ENCODE measurements around the gene B3GALNT2. TPM values are rescaled to one million over a fixed set of nuclear protein-coding genes. Genes with fewer than 3 reads are reported as not detected.

B3GALNT2 gene
- total RNA-seq (2022; extraction: Qiagen RNA extraction) = 14.4 to 19.2 TPM (median 17.5 TPM) in 5 replicates

DNA sequence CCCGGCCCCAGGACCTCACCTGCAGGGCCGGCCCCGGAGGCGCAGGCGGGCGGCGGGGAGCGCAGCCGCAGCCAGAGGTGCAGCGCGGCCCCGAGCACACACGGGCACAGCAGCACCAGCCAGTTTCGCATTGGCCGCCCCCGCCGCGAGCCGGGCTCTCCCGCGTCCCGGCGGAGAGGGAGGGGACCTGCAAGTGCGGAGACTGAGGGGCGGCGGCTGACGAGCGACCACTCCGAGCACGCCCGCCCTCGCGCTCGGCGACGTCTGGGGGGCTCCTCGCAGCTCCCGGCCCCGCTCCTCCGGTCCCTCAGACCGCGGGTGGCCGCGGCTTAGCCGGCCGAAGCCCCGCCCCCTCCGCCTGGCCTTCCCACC lies at the start of gene B3GALNT2:
B3GALNT2 (minus strand) TSS at position 331 of the 372 bp plus-strand sequence; CDS start at position 131, 200 bp downstream.

Other genes with a start within 250 kb of the B3GALNT2 start
- gene ARID4B, start 176.3 kb downstream of the B3GALNT2 start, total RNA-seq (2022; extraction: Qiagen RNA extraction) = 13.1 to 19.5 TPM (median 15.4 TPM) in 5 replicates
- gene GGPS1, start 175.9 kb downstream of the B3GALNT2 start, total RNA-seq (2022; extraction: Qiagen RNA extraction) = 17.0 to 27.4 TPM (median 17.5 TPM) in 5 replicates
- gene TBCE, start 137.0 kb downstream of the B3GALNT2 start, total RNA-seq (2022; extraction: Qiagen RNA extraction) = 39.4 to 58.3 TPM (median 41.8 TPM) in 5 replicates
- 13.0 to 17.5 TPM (median 15.4 TPM) in 5 replicates for gene GNG4, start 145.3 kb upstream of the B3GALNT2 start, total RNA-seq (2022; extraction: Qiagen RNA extraction)